VCaP (cell line): ENCODE measurements around the gene COL5A1.

Source experiments
- H3K27ac ChIP-seq: fragments of 450-650 bp; 2 replicates; pipeline ENCODE4 v1.5.1; 2017
- CTCF ChIP-seq: fragments of 450-650 bp; conservative IDR thresholded peaks from 2 replicates; pipeline ENCODE4 v1.5.1; 2017; ENCODE audit warnings: mild to moderate bottlenecking, moderate library complexity

The COL5A1 gene

GRCh38 chr9:134844821-134845220 lies 203.2 kb downstream of the COL5A1 start:
- no peak overlapping the region for H3K27ac ChIP-seq
- no peak for TF ChIP-seq CTCF

- no peak for TF ChIP-seq CTCF
Observed at GRCh38 chr9:134846187-134846586, 204.6 kb downstream of the COL5A1 start.

GRCh38 chr9:134846699-134847098 lies 205.1 kb downstream of the COL5A1 start:
- H3K27ac ChIP-seq, result no peak overlapping the region
- TF ChIP-seq CTCF, result no peak

More at GRCh38 chr9:134846187-134846586, 204.6 kb downstream of the COL5A1 start:
- H3K27ac ChIP-seq, result no peak overlapping the region

GRCh38 chr9:134847138-134847537 lies 205.5 kb downstream of the COL5A1 start:
- no peak overlapping the region for H3K27ac ChIP-seq
- no peak for TF ChIP-seq CTCF

- no peak overlapping the region for H3K27ac ChIP-seq
- no peak for TF ChIP-seq CTCF
Observed at GRCh38 chr9:134847752-134848432, 206.3 kb downstream of the COL5A1 start.

GRCh38 chr9:134848504-134848903 lies 206.9 kb downstream of the COL5A1 start:
- H3K27ac ChIP-seq, result no peak overlapping the region
- no peak for TF ChIP-seq CTCF

GRCh38 chr9:134850611-134851010 lies 209.0 kb downstream of the COL5A1 start:
- no peak for TF ChIP-seq CTCF
- H3K27ac ChIP-seq, result no peak overlapping the region
